PC-9 (cell line): ENCODE measurements around the gene AGBL3. TPM values are rescaled to one million over a fixed set of nuclear protein-coding genes. Genes with fewer than 3 reads are reported as not detected.

Experiments used
- BruUV-seq: library from RNA; stranded (reverse); fragments of 400-500 nt; replicated peaks from 2 replicates; lab custom pipeline; 2021; lab: Mats Ljungman, UMichigan
- CTCF ChIA-PET: fragments of 300-600 bp; sonication (Branson Sonifier 250); formaldehyde crosslinking; loops from one replicate; lab custom pipeline; 2022; ENCODE audit warnings: antibody characterized with exemption; lab: Charles Lee
- POLR2A ChIA-PET: fragments of 300-600 bp; sonication (Branson Sonifier 250); formaldehyde crosslinking; loops from one replicate; lab custom pipeline; 2022; ENCODE audit warnings: antibody characterized with exemption; ENCODE audit not compliant: unreplicated experiment; lab: Charles Lee
- DNase-seq, 2 experiments: peaks; one replicate each; pipeline versions ENCODE4 v3.0.0 to v3.0.0-alpha.2; 2015 to 2022; ENCODE audit warnings: mixed read lengths in 1 of 2
- H2AFZ ChIP-seq: fragments of 200-600 bp; sonication (generic); 2 replicates; pipeline ENCODE4 v1.8.1; 2017; ENCODE audit warnings: antibody characterized with exemption
- H3F3A ChIP-seq: fragments of 200-600 bp; sonication (generic); 2 replicates; pipeline ENCODE4 v1.8.1; 2017; ENCODE audit warnings: antibody characterized with exemption, mild to moderate bottlenecking, low read depth; ENCODE audit not compliant: insufficient read depth
- H3K27ac ChIP-seq: fragments of 200-600 bp; sonication (generic); 2 replicates; pipeline ENCODE4 v1.6.1; 2016; ENCODE audit warnings: mixed run types
- H3K27me3 ChIP-seq: fragments of 200-600 bp; sonication (generic); 2 replicates; pipeline ENCODE4 v1.6.1; 2016; ENCODE audit warnings: low read depth, mixed run types; ENCODE audit not compliant: insufficient read depth
- H3K36me3 ChIP-seq: fragments of 200-600 bp; sonication (generic); 2 replicates; pipeline ENCODE4 v1.6.1; 2016; ENCODE audit warnings: low read depth, mixed run types
- H3K4me1 ChIP-seq: fragments of 200-600 bp; sonication (generic); replicated peaks from 2 replicates; pipeline ENCODE4 v1.6.1; 2016; ENCODE audit warnings: mixed run types; ENCODE audit not compliant: insufficient read depth
- H3K4me2 ChIP-seq: fragments of 200-600 bp; sonication (generic); 2 replicates; pipeline ENCODE4 v1.6.1; 2017; ENCODE audit warnings: mixed run types
- H3K4me3 ChIP-seq: fragments of 200-600 bp; sonication (generic); 2 replicates; pipeline ENCODE4 v1.6.1; 2016; ENCODE audit warnings: mixed run types
- H3K79me2 ChIP-seq: fragments of 200-600 bp; sonication (generic); 2 replicates; pipeline ENCODE4 v1.6.1; 2017; ENCODE audit warnings: low read depth, mixed run types
- H3K9me2 ChIP-seq: fragments of 200-600 bp; sonication (generic); 2 replicates; pipeline ENCODE4 v1.8.1; 2017; ENCODE audit warnings: mild to moderate bottlenecking; ENCODE audit not compliant: insufficient read depth
- H3K9me3 ChIP-seq: fragments of 200-600 bp; sonication (generic); 2 replicates; pipeline ENCODE4 v1.8.1; 2016; ENCODE audit warnings: low read depth; ENCODE audit not compliant: insufficient read depth
- H4K20me1 ChIP-seq: fragments of 200-600 bp; sonication (generic); 2 replicates; pipeline ENCODE4 v1.8.1; 2017; ENCODE audit not compliant: insufficient read depth
- CTCF ChIP-seq: fragments of 200-600 bp; sonication (generic); conservative IDR thresholded peaks from 2 replicates; pipeline ENCODE4 v1.6.1; 2017; ENCODE audit warnings: mixed run types, antibody characterized with exemption, mild to moderate bottlenecking, moderate library complexity
- EZH2 ChIP-seq: fragments of 200-600 bp; sonication (generic); IDR thresholded peaks from 2 replicates; pipeline ENCODE4 v1.8.0; 2017; ENCODE audit warnings: antibody characterized with exemption, low read depth
- intact Hi-C: fragments of 100-400 bp; cut with micrococcal nuclease; formaldehyde crosslinking; loops from one replicate; pipeline ENCODE4 v1.10.0; 2022; ENCODE audit not compliant: unreplicated experiment
- total RNA-seq: library from RNA; stranded (reverse); gene quantifications from 2 replicates; pipeline ENCODE4 v1.2.3, GENCODE V29; 2021

AGBL3 gene
- total RNA-seq, 1 experiment from 2014 or later, result 3.2 TPM

GRCh38 chr7:134941952-134942351 is 44.4 kb upstream of the AGBL3 start:
- Histone ChIP-seq H3K27me3 (no peaks in the 10 kb centered on the region), H3K9me3 (no peaks in the 10 kb centered on the region), H3K9me2 (no peaks in the 10 kb centered on the region), H3K79me2 (no peaks in the 10 kb centered on the region), H3F3A (no peaks in the 10 kb centered on the region; the same call in 1 of the 2 replicates), H3K4me2 (no peak overlapping the region), H3K27ac (no peak overlapping the region), H3K36me3 (no peaks in the 10 kb centered on the region), H3K4me1 (peaks cover 17% of the 10 kb centered on the region), H2AFZ (no peak overlapping the region), H4K20me1 (no peaks in the 10 kb centered on the region), H3K4me3 (no peak overlapping the region)
- no peak for DNase-seq
- TF ChIP-seq EZH2, result no peak
- TF ChIP-seq CTCF, result no peak
- BruUV-seq, result no TSS peak
- ChIA-PET CTCF (no interaction called here), POLR2A (no interaction called here)
- intact Hi-C loops, result loop anchor here (5.0 kb wide), 4 partner anchors 50 to 430 kb away; no protein-coding TSS in a partner anchor

GRCh38 chr7:134942690-134943466 is 43.4 kb upstream of the AGBL3 start:
- H3K27me3 ChIP-seq, result no peaks in the 10 kb centered on the region
- no peaks in the 10 kb centered on the region for H3K9me2 ChIP-seq
- no peak overlapping the region for H2AFZ ChIP-seq
- no peaks in the 10 kb centered on the region for H4K20me1 ChIP-seq
- no peak overlapping the region for H3K27ac ChIP-seq
- H3F3A ChIP-seq, result no peaks in the 10 kb centered on the region; the same call in 1 of the 2 replicates
- DNase-seq, result no peak
- intact Hi-C loops, result loop anchor here (5.0 kb wide), 4 partner anchors 51 to 431 kb away; no protein-coding TSS in a partner anchor
- H3K4me2 ChIP-seq, result no peak overlapping the region
- BruUV-seq, result no TSS peak
- TF ChIP-seq EZH2 (no peak), CTCF (no peak)
- no peaks in the 10 kb centered on the region for H3K9me3 ChIP-seq
- H3K36me3 ChIP-seq, result no peaks in the 10 kb centered on the region
- ChIA-PET CTCF (interaction anchor here (0.6 to 1.0 kb wide), 3 partner anchors 253 to 950 kb away, joined by 3 read pairs; no protein-coding TSS in a partner anchor), POLR2A (interaction anchor here (0.6 kb wide), 1 partner anchor 237 kb away, joined by 3 read pairs; no protein-coding TSS in a partner anchor)
- H3K4me1 ChIP-seq, result peaks cover 17% of the 10 kb centered on the region
- no peak overlapping the region for H3K4me3 ChIP-seq
- H3K79me2 ChIP-seq, result no peaks in the 10 kb centered on the region

GRCh38 chr7:134943785-134944400 is 42.4 kb upstream of the AGBL3 start:
- Histone ChIP-seq H3K27me3 (no peaks in the 10 kb centered on the region), H3K79me2 (no peaks in the 10 kb centered on the region), H3K27ac (no peak overlapping the region), H3K9me2 (peaks cover 4% of the 10 kb centered on the region; the same call in 1 of the 2 replicates), H3F3A (no peaks in the 10 kb centered on the region; the same call in 1 of the 2 replicates), H3K4me1 (peaks cover 23% of the 10 kb centered on the region), H3K4me3 (no peak overlapping the region), H4K20me1 (no peaks in the 10 kb centered on the region), H3K9me3 (no peaks in the 10 kb centered on the region), H3K4me2 (no peak overlapping the region), H2AFZ (no peak overlapping the region), H3K36me3 (no peaks in the 10 kb centered on the region)
- intact Hi-C loops, result loop anchor here (1.0 to 5.0 kb wide), 6 partner anchors 52 to 432 kb away; no protein-coding TSS in a partner anchor
- POLR2A ChIA-PET, result no interaction called here
- CTCF ChIA-PET, result interaction anchor here (0.6 to 1.0 kb wide), 4 partner anchors 254 to 949 kb away, joined by 3 read pairs; no protein-coding TSS in a partner anchor
- no TSS peak for BruUV-seq
- DNase-seq, result no peak
- TF ChIP-seq CTCF (peak; percentile 72), EZH2 (no peak)
